ENCODE data around the gene FAM170B. TPM values are rescaled to one million over a fixed set of nuclear protein-coding genes. Genes with fewer than 3 reads are reported as not detected.

Gene FAM170B
- total and polyA plus RNA-seq, 10 donors = 0.05 to 0.06 TPM; not detected in 8

GRCh38 chr10:49110684-49111319, 23.0 kb downstream of the FAM170B start:
- H3K9me3 ChIP-seq = no peaks in the 10 kb centered on the region
- no peak for DNase-seq
- intact Hi-C loops (cut with DNase I; ENCODE audit: low total_unique reads) = no loop called here
- peak overlapping the region in 2 of 8 donors; percentile 12 to 31 for H3K27ac ChIP-seq
- no peak overlapping the region for H3K4me3 ChIP-seq
- WGBS, 5 donors = 94 to 97% (median 96%) methylated on average over 4 of the region's 4 CpGs
- no peak for TF ChIP-seq POLR2A (IDR thresholded peaks at IDR 0.05)
- no peak for TF ChIP-seq POLR2AphosphoS5 (IDR thresholded peaks at IDR 0.05)
- TF ChIP-seq CTCF (IDR thresholded peaks at IDR 0.05 in 8 of 11, conservative IDR thresholded peaks at IDR 0.05 in 3 of 11) = no peak
- peaks cover 0 to 56% (median 11%) of the 10 kb centered on the region in 7 donors for H3K27me3 ChIP-seq (replicated peaks in 1 of 7)
- H3K4me1 ChIP-seq = peaks cover 0 to 15% (median 8%) of the 10 kb centered on the region in 6 donors
- H3K36me3 ChIP-seq = no peaks in the 10 kb centered on the region

- Histone ChIP-seq H3K4me1 (peaks cover 0 to 12% (median 4%) of the 10 kb centered on the region in 6 donors), H3K27me3 (replicated peaks in 1 of 7) (peaks cover 0 to 48% (median 4%) of the 10 kb centered on the region in 7 donors), H3K27ac (peak overlapping the region in 3 of 8 donors; percentile 4 to 31 (median 12)), H3K36me3 (no peaks in the 10 kb centered on the region), H3K9me3 (no peaks in the 10 kb centered on the region), H3K4me3 (no peak overlapping the region)
- DNase-seq = no peak
- 65 to 72% (median 68%) methylated on average over 8 to 9 of the region's 9 CpGs for WGBS, 5 donors
- intact Hi-C loops (cut with DNase I; ENCODE audit: low total_unique reads) = no loop called here
- TF ChIP-seq CTCF (IDR thresholded peaks at IDR 0.05 in 8 of 11, conservative IDR thresholded peaks at IDR 0.05 in 3 of 11) (no peak), POLR2AphosphoS5 (IDR thresholded peaks at IDR 0.05) (peak in 2 of 3 donors; percentile 60 to 63)
These were observed 24.0 kb downstream of the FAM170B start for GRCh38 chr10:49109669-49110340.

- Histone ChIP-seq H3K27me3 (replicated peaks in 1 of 7) (peaks cover 0 to 40% (median 0%) of the 10 kb centered on the region in 7 donors), H3K4me1 (peaks cover 0 to 9% (median 0%) of the 10 kb centered on the region in 6 donors), H3K27ac (no peak overlapping the region), H3K9me3 (no peaks in the 10 kb centered on the region), H3K36me3 (no peaks in the 10 kb centered on the region), H3K4me3 (no peak overlapping the region)
- 86 to 93% (median 92%) methylated on average over 6 to 7 of the region's 7 CpGs for WGBS, 5 donors
- TF ChIP-seq POLR2AphosphoS5 (IDR thresholded peaks at IDR 0.05) (no peak), CTCF (IDR thresholded peaks at IDR 0.05 in 8 of 11, conservative IDR thresholded peaks at IDR 0.05 in 3 of 11) (no peak), POLR2A (IDR thresholded peaks at IDR 0.05) (no peak)
- intact Hi-C loops (cut with DNase I; ENCODE audit: low total_unique reads) = no loop called here
- no peak for DNase-seq
These were observed 25.2 kb downstream of the FAM170B start for GRCh38 chr10:49108656-49109055.

- WGBS, 5 donors = 87 to 100% (median 94%) methylated on average over 4 to 8 of the region's 8 CpGs
- intact Hi-C loops (cut with DNase I; ENCODE audit: low total_unique reads) = no loop called here
- H3K27ac ChIP-seq = no peak overlapping the region
These were observed 25.9 kb downstream of the FAM170B start for GRCh38 chr10:49107887-49108267.

More at GRCh38 chr10:49107887-49108267, 25.9 kb downstream of the FAM170B start:
- Histone ChIP-seq H3K4me3 (no peak overlapping the region), H3K4me1 (peaks cover 0 to 9% (median 0%) of the 10 kb centered on the region in 6 donors), H3K9me3 (no peaks in the 10 kb centered on the region), H3K27me3 (replicated peaks in 1 of 7) (peaks cover 0 to 38% (median 0%) of the 10 kb centered on the region in 7 donors), H3K36me3 (no peaks in the 10 kb centered on the region)
- TF ChIP-seq POLR2AphosphoS5 (IDR thresholded peaks at IDR 0.05) (no peak), POLR2A (IDR thresholded peaks at IDR 0.05) (no peak), CTCF (IDR thresholded peaks at IDR 0.05 in 8 of 11, conservative IDR thresholded peaks at IDR 0.05 in 3 of 11) (no peak)
- DNase-seq = no peak
